NB4 (cell line): ENCODE data around the gene LRMDA.
A peak's percentile ranks its signal among the peaks of the same experiment; 100 is the strongest.

Experiments
- DNase-seq: peaks from one replicate; pipeline ENCODE4 v3.0.0; 2010; ENCODE audit warnings: low read depth
- H3K4me3 ChIP-seq: one replicate; pipeline ENCODE4 v1.5.1; 2011; ENCODE audit warnings: mild to moderate bottlenecking, low read depth, low read length, moderate library complexity
- MYC ChIP-seq: IDR thresholded peaks from 2 replicates; pipeline ENCODE4 v1.6.1; 2011; ENCODE audit warnings: low read depth, low read length
- POLR2A ChIP-seq: IDR thresholded peaks from 2 replicates; pipeline ENCODE4 v1.6.1; 2011; ENCODE audit warnings: mild to moderate bottlenecking; ENCODE audit not compliant: insufficient read length; ENCODE audit errors: extremely low read depth
- TF ChIP-seq, protein P1 (sequence below): IDR thresholded peaks from 2 replicates; pipeline ENCODE4 v1.6.1; 2011; ENCODE audit warnings: low read depth, low read length
- TF ChIP-seq, protein P2 (sequence below): IDR thresholded peaks from one replicate; pipeline ENCODE4 v1.5.1; 2012; ENCODE audit warnings: low read depth, low read length

LRMDA gene

DNA sequence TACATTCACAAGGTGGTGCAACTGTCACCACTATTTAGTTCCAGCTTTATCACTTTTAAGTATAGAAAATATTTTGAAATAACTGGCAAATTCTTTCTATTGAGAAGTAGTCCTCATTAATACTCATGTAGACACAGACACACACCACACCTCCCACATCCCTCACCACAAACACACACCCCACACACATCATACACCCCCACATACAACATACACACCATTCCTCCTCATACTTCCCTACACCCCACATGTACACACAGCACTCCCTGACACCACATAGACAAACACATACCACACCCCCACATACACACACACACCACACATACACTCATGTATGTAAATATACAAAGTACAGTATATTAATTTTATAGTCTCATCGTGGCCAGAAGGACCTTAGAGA is 178.8 kb downstream of the LRMDA start:
- DNase-seq, result no peak
- H3K4me3 ChIP-seq, result no peak overlapping the region
- TF ChIP-seq MYC (no peak), POLR2A (no peak)
- TF ChIP-seq, protein P1, sequence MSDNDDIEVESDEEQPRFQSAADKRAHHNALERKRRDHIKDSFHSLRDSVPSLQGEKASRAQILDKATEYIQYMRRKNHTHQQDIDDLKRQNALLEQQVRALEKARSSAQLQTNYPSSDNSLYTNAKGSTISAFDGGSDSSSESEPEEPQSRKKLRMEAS, result no peak
- TF ChIP-seq, protein P2, sequence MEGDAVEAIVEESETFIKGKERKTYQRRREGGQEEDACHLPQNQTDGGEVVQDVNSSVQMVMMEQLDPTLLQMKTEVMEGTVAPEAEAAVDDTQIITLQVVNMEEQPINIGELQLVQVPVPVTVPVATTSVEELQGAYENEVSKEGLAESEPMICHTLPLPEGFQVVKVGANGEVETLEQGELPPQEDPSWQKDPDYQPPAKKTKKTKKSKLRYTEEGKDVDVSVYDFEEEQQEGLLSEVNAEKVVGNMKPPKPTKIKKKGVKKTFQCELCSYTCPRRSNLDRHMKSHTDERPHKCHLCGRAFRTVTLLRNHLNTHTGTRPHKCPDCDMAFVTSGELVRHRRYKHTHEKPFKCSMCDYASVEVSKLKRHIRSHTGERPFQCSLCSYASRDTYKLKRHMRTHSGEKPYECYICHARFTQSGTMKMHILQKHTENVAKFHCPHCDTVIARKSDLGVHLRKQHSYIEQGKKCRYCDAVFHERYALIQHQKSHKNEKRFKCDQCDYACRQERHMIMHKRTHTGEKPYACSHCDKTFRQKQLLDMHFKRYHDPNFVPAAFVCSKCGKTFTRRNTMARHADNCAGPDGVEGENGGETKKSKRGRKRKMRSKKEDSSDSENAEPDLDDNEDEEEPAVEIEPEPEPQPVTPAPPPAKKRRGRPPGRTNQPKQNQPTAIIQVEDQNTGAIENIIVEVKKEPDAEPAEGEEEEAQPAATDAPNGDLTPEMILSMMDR, result no peak

DNA sequence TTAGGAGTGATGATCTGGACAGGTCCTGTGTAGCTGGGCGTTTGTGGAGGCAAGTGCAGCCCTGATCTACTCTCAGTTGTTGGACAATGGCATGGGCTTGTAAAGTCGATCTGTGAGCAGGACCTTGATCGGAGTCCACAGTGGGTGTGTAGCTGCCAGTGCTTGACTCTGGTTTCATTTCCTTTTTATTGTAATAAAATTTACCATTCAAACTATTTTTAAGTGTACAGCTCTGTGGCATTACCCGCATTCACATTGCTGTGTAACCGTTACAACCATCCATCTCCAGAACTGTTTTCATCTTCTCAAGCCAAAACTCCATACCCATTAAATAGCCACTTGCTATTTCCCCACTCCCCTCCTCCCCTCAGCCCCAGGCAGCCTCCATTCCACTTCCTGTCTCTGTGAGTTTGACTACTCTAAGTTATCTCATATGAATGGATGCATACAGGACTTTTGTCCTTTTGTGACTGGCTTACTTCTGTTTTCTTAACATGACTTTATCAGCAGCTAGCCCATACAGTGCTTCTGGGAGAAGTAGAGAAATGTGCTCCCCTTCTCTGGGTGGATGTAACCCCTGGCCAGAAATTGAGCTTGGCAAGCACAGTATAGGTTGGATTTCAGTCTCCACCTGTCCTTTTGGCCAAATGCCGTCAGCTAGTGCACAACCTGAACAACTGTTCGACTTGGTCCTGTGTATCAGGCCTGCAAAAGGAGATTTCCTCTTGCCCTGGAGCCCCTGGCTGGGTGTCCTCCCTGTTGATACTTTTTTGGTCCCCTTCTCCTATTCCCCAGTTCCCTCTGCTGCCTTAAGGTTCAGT is 180.0 kb downstream of the LRMDA start:
- TF ChIP-seq POLR2A (no peak), MYC (no peak)
- TF ChIP-seq, protein P2, result no peak
- TF ChIP-seq, protein P1, result no peak
- H3K4me3 ChIP-seq, result no peak overlapping the region
- DNase-seq, result peak; percentile 72

DNA sequence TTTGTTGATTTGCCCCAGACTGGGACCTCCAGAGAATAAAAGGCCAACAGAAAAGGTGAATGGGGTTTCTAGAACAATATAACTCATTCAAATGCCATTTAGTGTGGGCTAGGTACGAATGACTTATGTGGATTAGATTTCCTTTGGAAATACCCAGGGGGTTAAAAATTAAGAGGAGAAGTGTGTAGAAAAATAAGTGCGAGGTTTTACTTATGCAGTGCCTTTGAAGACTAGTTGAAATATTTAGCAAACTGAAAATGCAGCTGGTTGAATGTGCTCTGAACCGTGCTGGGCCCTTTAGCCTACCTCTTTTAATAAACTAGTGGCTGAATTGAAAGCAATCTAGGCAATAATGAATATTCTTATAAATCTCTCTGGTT is 180.6 kb downstream of the LRMDA start:
- no peak overlapping the region for H3K4me3 ChIP-seq
- DNase-seq, result no peak
- TF ChIP-seq, protein P1, result no peak
- TF ChIP-seq MYC, result no peak
- TF ChIP-seq POLR2A, result no peak
- TF ChIP-seq, protein P2, result no peak

DNA sequence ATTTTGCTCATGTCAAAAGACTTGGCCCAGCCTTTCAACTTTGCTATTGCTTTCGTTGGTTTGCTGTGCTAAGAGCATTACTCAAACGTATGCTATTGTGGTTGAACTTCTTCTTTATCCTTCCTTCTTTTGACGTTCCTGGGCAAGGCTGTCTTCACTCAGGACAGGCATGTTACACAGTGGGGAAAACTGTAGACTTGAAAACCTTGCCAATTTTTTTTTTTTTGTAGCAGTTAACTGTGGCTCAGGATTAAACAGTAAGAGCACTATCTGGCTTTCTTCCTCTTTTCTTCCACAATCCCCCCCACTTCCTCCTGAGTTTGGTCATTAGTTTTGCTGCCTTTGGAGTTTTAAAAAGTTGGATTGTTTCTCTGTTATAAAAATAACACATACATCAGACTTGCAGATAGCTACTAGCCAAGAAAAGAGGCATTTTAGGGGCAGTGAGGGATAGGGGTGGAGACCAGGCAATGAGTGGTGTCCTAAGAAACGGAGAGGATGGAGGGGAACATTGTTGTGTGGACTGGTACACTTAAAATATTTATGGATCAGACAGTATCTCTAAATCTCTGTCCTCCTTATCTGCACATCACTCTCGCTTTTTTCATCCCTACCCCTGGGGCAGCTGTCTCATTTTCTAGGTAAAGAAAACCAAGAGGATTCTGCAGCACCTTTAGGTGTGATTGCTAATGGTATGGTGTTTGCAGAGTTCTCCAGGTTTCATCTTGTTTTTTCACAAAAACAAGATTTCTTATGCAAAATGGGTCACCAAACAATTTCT is 181.7 kb downstream of the LRMDA start:
- H3K4me3 ChIP-seq, result no peak overlapping the region
- TF ChIP-seq MYC, result no peak
- TF ChIP-seq, protein P2, result no peak
- TF ChIP-seq, protein P1, result no peak
- TF ChIP-seq POLR2A, result no peak
- peak; percentile 83 for DNase-seq

DNA sequence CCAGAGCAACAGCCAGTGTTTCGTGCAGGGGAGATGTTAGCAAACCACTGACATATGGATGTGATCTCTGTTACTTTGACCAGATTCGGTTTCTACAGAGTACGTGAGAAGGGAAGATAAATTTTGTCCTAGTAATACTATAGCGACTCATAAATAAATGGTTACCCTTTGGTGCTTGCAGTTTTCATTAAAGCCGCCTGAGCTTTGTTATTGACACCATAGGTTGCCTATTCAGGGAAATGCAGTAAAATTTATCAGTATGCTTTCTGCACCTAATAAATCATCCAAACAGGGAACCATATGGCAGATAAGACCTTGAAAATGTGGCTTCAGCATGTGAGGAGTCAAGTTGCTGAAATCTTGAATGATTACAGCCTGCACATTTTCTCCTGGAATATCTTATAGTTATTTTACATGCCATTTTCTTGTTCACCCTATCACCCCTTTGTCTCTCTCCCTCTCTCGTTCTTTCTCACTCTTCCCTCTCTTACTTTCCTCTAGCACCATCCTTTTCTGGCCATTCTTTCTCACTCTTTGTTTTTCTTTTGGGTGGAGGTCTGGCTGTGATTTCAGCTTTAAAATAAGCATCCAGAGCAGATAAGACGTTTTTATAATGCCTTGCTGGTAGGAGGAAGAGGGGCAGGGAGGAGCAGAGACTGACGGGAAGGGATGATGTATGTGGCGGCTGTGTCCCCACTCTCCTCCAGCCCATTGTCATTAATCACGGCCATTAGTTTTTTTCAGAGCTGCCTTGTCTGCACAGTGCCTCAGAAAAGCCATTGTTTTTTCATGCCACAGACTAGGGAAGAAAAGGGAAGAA is 182.5 kb downstream of the LRMDA start:
- no peak for DNase-seq
- TF ChIP-seq POLR2A, result no peak
- TF ChIP-seq MYC, result no peak
- TF ChIP-seq, protein P2, result no peak
- TF ChIP-seq, protein P1, result no peak
- no peak overlapping the region for H3K4me3 ChIP-seq
